Endothelial cell of umbilical vein (primary cell): Measurements from ENCODE around the gene SRCIN1. TPM values are rescaled to one million over a fixed set of nuclear protein-coding genes. Genes with fewer than 3 reads are reported as not detected.
A peak's percentile ranks its signal among the peaks of the same experiment; 100 is the strongest.

Experiments
- BruUV-seq: library from RNA; stranded (reverse); fragments of 400-500 nt; replicated peaks from 2 replicates; lab custom pipeline; 2021; lab: Mats Ljungman, UMichigan
- CTCF ChIA-PET: fragments of 300-600, 350-600 bp; sonication (Branson Sonifier 250); formaldehyde crosslinking; loops from one replicate; lab custom pipeline; 2021; ENCODE audit warnings: antibody characterized with exemption, inconsistent platforms; lab: Charles Lee
- POLR2A ChIA-PET: fragments of 300-600, 350-600 bp; sonication (Branson Sonifier 250); formaldehyde crosslinking; loops from one replicate; lab custom pipeline; 2021; ENCODE audit warnings: antibody characterized with exemption, inconsistent platforms; lab: Charles Lee
- DNase-seq: peaks from one replicate; pipeline ENCODE4 v3.0.0-alpha.2; 2011; ENCODE audit warnings: low read depth, low spot score
- FAIRE-seq: peaks from 2 replicates; lab custom pipeline; 2011; peaks lifted over from hg19 to GRCh38; lab: Jason Lieb, UNC
- H2AFZ ChIP-seq: 2 replicates; pipeline ENCODE4 v1.6.0; 2012; ENCODE audit warnings: low read depth, low read length, control low read depth, inconsistent platforms
- H3K27ac ChIP-seq: 2 replicates; pipeline ENCODE4 v1.5.1; 2011; ENCODE audit warnings: low read depth, mild to moderate bottlenecking, control low read depth, low read length, moderate library complexity; ENCODE audit not compliant: insufficient read depth
- H3K27me3 ChIP-seq, 2 experiments: 2 replicates each; pipeline versions ENCODE4 v1.6.0 to v1.6.1; 2011; ENCODE audit warnings: low read length in 2 of 2, mixed read lengths in 1 of 2; ENCODE audit not compliant: control insufficient read depth in 2 of 2, insufficient read depth in 2 of 2
- H3K36me3 ChIP-seq, 2 experiments: 2 replicates in 1 of 2; 3 replicates in 1 of 2; pipeline ENCODE4 v1.5.1; 2011; ENCODE audit warnings: low read length in 2 of 2, mild to moderate bottlenecking in 1 of 2, moderate library complexity in 1 of 2; ENCODE audit not compliant: control insufficient read depth in 2 of 2, insufficient read depth in 2 of 2; ENCODE audit errors: extremely low read depth in 1 of 2
- H3K4me1 ChIP-seq: 3 replicates; pipeline ENCODE4 v1.5.1; 2011; ENCODE audit warnings: mild to moderate bottlenecking, low read length; ENCODE audit not compliant: control insufficient read depth, insufficient read depth; ENCODE audit errors: extremely low read depth
- H3K4me2 ChIP-seq: 2 replicates; pipeline ENCODE4 v1.6.1; 2011; ENCODE audit warnings: low read length, control low read depth, mixed read lengths; ENCODE audit not compliant: insufficient read depth
- H3K4me3 ChIP-seq, 3 experiments: fragments of 200-600 bp in 1 of 3; sonication (generic), shearing (Covaris generic) in 1 of 3; replicated peaks in 1 of 3; 2 replicates each; pipeline ENCODE4 v1.5.1; 2011 to 2016; ENCODE audit warnings: control low read depth in 3 of 3, low read length in 3 of 3, mild to moderate bottlenecking in 2 of 3, inconsistent platforms in 1 of 3, low read depth in 1 of 3, moderate library complexity in 1 of 3; ENCODE audit not compliant: insufficient read depth in 1 of 3
- H3K79me2 ChIP-seq: 2 replicates; pipeline ENCODE4 v1.6.0; 2012; ENCODE audit warnings: low read length, inconsistent platforms; ENCODE audit not compliant: control insufficient read depth, insufficient read depth
- H3K9ac ChIP-seq: replicated peaks from 2 replicates; pipeline ENCODE3; 2011; ENCODE audit warnings: low read length, control low read depth; ENCODE audit not compliant: insufficient read depth; ENCODE audit errors: extremely low read depth
- H3K9me1 ChIP-seq: replicated peaks from 3 replicates; pipeline ENCODE4 v1.6.0; 2011; ENCODE audit warnings: mild to moderate bottlenecking, low read length; ENCODE audit not compliant: control insufficient read depth, insufficient read depth; ENCODE audit errors: extremely low read depth
- H3K9me3 ChIP-seq: replicated peaks from 2 replicates; pipeline ENCODE4 v1.5.1; 2012; ENCODE audit warnings: low read length, inconsistent platforms; ENCODE audit not compliant: control insufficient read depth, insufficient read depth
- H4K20me1 ChIP-seq: replicated peaks from 2 replicates; pipeline ENCODE3; 2011; ENCODE audit warnings: mild to moderate bottlenecking, low read length; ENCODE audit not compliant: control insufficient read depth, insufficient read depth; ENCODE audit errors: extremely low read depth
- EZH2 ChIP-seq: IDR thresholded peaks from 2 replicates; pipeline ENCODE4 v1.6.1; 2012; ENCODE audit warnings: borderline replicate concordance, low read depth, mild to moderate bottlenecking, moderate library complexity, low read length, inconsistent platforms; ENCODE audit not compliant: severe bottlenecking
- MAX ChIP-seq: IDR thresholded peaks from 2 replicates; pipeline ENCODE4 v1.6.1; 2011; ENCODE audit not compliant: insufficient read depth, insufficient read length
- POLR2A ChIP-seq: IDR thresholded peaks from 2 replicates; pipeline ENCODE4 v1.6.1; 2012; ENCODE audit warnings: low read depth, mild to moderate bottlenecking, control low read depth, low read length
- dilution Hi-C: fragments of 300-500 bp; cut with MboI; formaldehyde crosslinking; loops from one replicate; pipeline ENCODE4 v1.15.0; 2019; ENCODE audit warnings: low sequenced_read_pairs; ENCODE audit not compliant: extremely low pct_ligation_motif_present
- intact Hi-C: fragments of 100-400 bp; cut with micrococcal nuclease; formaldehyde crosslinking; loops from one replicate; pipeline ENCODE4 v1.10.0; 2022
- polyA plus RNA-seq, 4 experiments: library from polyadenylated mRNA; depleted of rRNA in 3 of 4; stranded (reverse) in 3 of 4; unstranded in 1 of 4; fragments of >200 nt; gene quantifications; 2 replicates each; pipeline versions ENCODE4 v1.2.1 to v1.2.3, GENCODE V29; 2011 to 2012; ENCODE audit warnings: missing spikeins in 1 of 4
- total RNA-seq: library from RNA; stranded (reverse); gene quantifications from 2 replicates; pipeline ENCODE4 v1.2.3, GENCODE V29; 2021

The SRCIN1 gene
- total and polyA plus RNA-seq, 2 donors (not counting 3 experiments of a cell fraction or from before 2014, with no cell fraction given), result 0.15 to 0.35 TPM

GRCh38 chr17:38654411-38655398, 49.0 kb upstream of the SRCIN1 start:
- BruUV-seq, result no TSS peak
- dilution Hi-C loops (no loop called here), intact Hi-C loops (no loop called here)
- Histone ChIP-seq H3K4me3 (no peak overlapping the region), H2AFZ (no peak overlapping the region), H3K79me2 (no peaks in the 10 kb centered on the region), H3K27me3 (peaks cover 7 to 8% of the 10 kb centered on the region in 2 experiments), H3K9me1 (no peaks in the 10 kb centered on the region), H3K4me1 (no peaks in the 10 kb centered on the region), H4K20me1 (no peaks in the 10 kb centered on the region), H3K36me3 (no peaks in the 10 kb centered on the region), H3K4me2 (no peak overlapping the region), H3K27ac (no peak overlapping the region), H3K9me3 (no peaks in the 10 kb centered on the region), H3K9ac (no peak overlapping the region)
- FAIRE-seq (no peak), DNase-seq (no peak)
- TF ChIP-seq MAX (no peak), EZH2 (peak; percentile 39)
- POLR2A ChIA-PET, result no interaction called here
- CTCF ChIA-PET, result interaction anchor here (1.9 to 5.1 kb wide), 3 partner anchors 7 to 13 kb away, joined by 4 to 41 read pairs (median 10); no protein-coding TSS in a partner anchor

GRCh38 chr17:38653679-38654078, 47.9 kb upstream of the SRCIN1 start:
- no peaks in the 10 kb centered on the region for H3K79me2 ChIP-seq
- ChIA-PET POLR2A (no interaction called here), CTCF (interaction anchor here (0.7 to 5.1 kb wide), 5 partner anchors 8 to 96 kb away, joined by 3 to 41 read pairs (median 4); no protein-coding TSS in a partner anchor)
- no peaks in the 10 kb centered on the region for H3K4me1 ChIP-seq
- no peaks in the 10 kb centered on the region for H4K20me1 ChIP-seq
- FAIRE-seq (no peak), DNase-seq (no peak)
- intact Hi-C loops, result no loop called here
- no peak overlapping the region for H3K4me3 ChIP-seq
- no peaks in the 10 kb centered on the region for H3K9me1 ChIP-seq
- BruUV-seq, result no TSS peak
- H3K9ac ChIP-seq, result no peak overlapping the region
- dilution Hi-C loops, result no loop called here
- no peak overlapping the region for H2AFZ ChIP-seq
- H3K27me3 ChIP-seq, result peaks cover 7 to 8% of the 10 kb centered on the region in 2 experiments
- no peaks in the 10 kb centered on the region for H3K9me3 ChIP-seq
- TF ChIP-seq POLR2A (no peak), EZH2 (peak; percentile 31)
- no peak overlapping the region for H3K27ac ChIP-seq
- no peaks in the 10 kb centered on the region for H3K36me3 ChIP-seq
- H3K4me2 ChIP-seq, result no peak overlapping the region
